MM.1S (cell line): ENCODE data around the gene FAHD2A.

Experiments used
- EZH2 ChIP-seq: fragments of 300-600 bp; sonication (generic); optimal IDR thresholded peaks from 2 replicates; pipeline ENCODE3; 2017; ENCODE audit warnings: low read depth, mild to moderate bottlenecking, antibody characterized with exemption, low read length, mixed read lengths
- EZH2phosphoT487 ChIP-seq: fragments of 300-600 bp; sonication (generic); IDR thresholded peaks from 2 replicates; pipeline ENCODE4 v1.6.1; 2018; ENCODE audit warnings: antibody characterized with exemption, low read length
- TF ChIP-seq, protein P1 (sequence below): fragments of 300-600 bp; sonication (generic); IDR thresholded peaks from 2 replicates; pipeline ENCODE4 v1.5.1; 2016; ENCODE audit warnings: antibody characterized with exemption, low read length, mixed read lengths

- TF ChIP-seq, protein P1, sequence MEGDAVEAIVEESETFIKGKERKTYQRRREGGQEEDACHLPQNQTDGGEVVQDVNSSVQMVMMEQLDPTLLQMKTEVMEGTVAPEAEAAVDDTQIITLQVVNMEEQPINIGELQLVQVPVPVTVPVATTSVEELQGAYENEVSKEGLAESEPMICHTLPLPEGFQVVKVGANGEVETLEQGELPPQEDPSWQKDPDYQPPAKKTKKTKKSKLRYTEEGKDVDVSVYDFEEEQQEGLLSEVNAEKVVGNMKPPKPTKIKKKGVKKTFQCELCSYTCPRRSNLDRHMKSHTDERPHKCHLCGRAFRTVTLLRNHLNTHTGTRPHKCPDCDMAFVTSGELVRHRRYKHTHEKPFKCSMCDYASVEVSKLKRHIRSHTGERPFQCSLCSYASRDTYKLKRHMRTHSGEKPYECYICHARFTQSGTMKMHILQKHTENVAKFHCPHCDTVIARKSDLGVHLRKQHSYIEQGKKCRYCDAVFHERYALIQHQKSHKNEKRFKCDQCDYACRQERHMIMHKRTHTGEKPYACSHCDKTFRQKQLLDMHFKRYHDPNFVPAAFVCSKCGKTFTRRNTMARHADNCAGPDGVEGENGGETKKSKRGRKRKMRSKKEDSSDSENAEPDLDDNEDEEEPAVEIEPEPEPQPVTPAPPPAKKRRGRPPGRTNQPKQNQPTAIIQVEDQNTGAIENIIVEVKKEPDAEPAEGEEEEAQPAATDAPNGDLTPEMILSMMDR, result no peak
- TF ChIP-seq EZH2, result no peak
- no peak for TF ChIP-seq EZH2phosphoT487
Measured at GRCh38 chr2:95390272-95390880, 12.1 kb upstream of the FAHD2A start.
